ENCODE results near the gene SLC12A7.
"Not testable (repeated sequence)": the region's sequence is repeated elsewhere in the genome, so short reads cannot be mapped to it uniquely, and the experiment has no call there.

Gene SLC12A7

DNA sequence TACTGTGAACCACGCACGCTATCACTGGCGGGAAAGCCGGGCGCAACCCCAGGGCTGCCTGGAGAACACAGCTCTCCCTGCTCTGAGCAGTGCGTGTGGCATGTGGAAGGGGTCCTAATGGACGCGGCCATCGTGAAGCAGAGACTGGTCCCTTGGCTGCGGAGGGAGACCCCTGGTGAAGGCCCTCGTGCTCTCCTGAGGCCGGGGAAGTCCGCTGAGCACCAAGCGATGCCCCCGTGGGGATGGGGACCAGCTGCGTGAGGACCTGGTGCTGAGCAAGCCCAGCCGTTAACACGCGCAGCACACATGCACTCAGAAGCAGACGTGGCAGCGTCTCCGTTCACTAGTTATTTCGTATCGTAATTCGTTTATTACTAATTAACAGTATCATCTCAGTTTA, 24.4 kb downstream of the SLC12A7 start:
- in situ Hi-C loops (cut with HindIII; ENCODE audit: low sequenced_read_pairs) = no loop called here
- no peak for TF ChIP-seq CTCF (IDR thresholded peaks at IDR 0.05; ENCODE audit: low read depth, low read length)
- no peak for DNase-seq (ENCODE audit: low read depth, low spot score)
- H3K4me3 ChIP-seq (ENCODE audit: low read depth, low read length) = no peak overlapping the region

GRCh38 chr5:1086871-1087270, 25.0 kb downstream of the SLC12A7 start:
- DNase-seq (ENCODE audit: low read depth, low spot score) = no peak
- in situ Hi-C loops (cut with HindIII; ENCODE audit: low sequenced_read_pairs) = no loop called here
- TF ChIP-seq CTCF (IDR thresholded peaks at IDR 0.05; ENCODE audit: low read depth, low read length) = no peak
- H3K4me3 ChIP-seq (ENCODE audit: low read depth, low read length) = no peak overlapping the region

- DNase-seq (ENCODE audit: low read depth, low spot score) = no peak
- no peak for TF ChIP-seq CTCF (IDR thresholded peaks at IDR 0.05; ENCODE audit: low read depth, low read length)
- H3K4me3 ChIP-seq (ENCODE audit: low read depth, low read length) = no peak overlapping the region
- in situ Hi-C loops (cut with HindIII; ENCODE audit: low sequenced_read_pairs) = no loop called here
Observed at GRCh38 chr5:1086137-1086536, 25.7 kb downstream of the SLC12A7 start.

GRCh38 chr5:1085391-1085790, 26.5 kb downstream of the SLC12A7 start:
- no peak for TF ChIP-seq CTCF (IDR thresholded peaks at IDR 0.05; ENCODE audit: low read depth, low read length)
- H3K4me3 ChIP-seq (ENCODE audit: low read depth, low read length) = no peak overlapping the region
- in situ Hi-C loops (cut with HindIII; ENCODE audit: low sequenced_read_pairs) = no loop called here
- DNase-seq (ENCODE audit: low read depth, low spot score) = no peak

GRCh38 chr5:1083823-1084605, 27.8 kb downstream of the SLC12A7 start:
- DNase-seq (ENCODE audit: low read depth, low spot score) = no peak
- TF ChIP-seq CTCF (IDR thresholded peaks at IDR 0.05; ENCODE audit: low read depth, low read length) = no peak
- H3K4me3 ChIP-seq (ENCODE audit: low read depth, low read length) = no peak overlapping the region
- in situ Hi-C loops (cut with HindIII; ENCODE audit: low sequenced_read_pairs) = no loop called here

GRCh38 chr5:1083026-1083425, 28.8 kb downstream of the SLC12A7 start:
- DNase-seq (ENCODE audit: low read depth, low spot score); in situ Hi-C loops (cut with HindIII; ENCODE audit: low sequenced_read_pairs); H3K4me3 ChIP-seq (ENCODE audit: low read depth, low read length): not testable (repeated sequence)

- TF ChIP-seq CTCF (IDR thresholded peaks at IDR 0.05; ENCODE audit: low read depth, low read length) = no peak
- DNase-seq (ENCODE audit: low read depth, low spot score) = no peak
- in situ Hi-C loops (cut with HindIII; ENCODE audit: low sequenced_read_pairs) = no loop called here
- H3K4me3 ChIP-seq (ENCODE audit: low read depth, low read length) = no peak overlapping the region
Observed at GRCh38 chr5:1081519-1081918, 30.3 kb downstream of the SLC12A7 start.
